Measurements from ENCODE around the gene AFF4. TPM values are rescaled to one million over a fixed set of nuclear protein-coding genes. Genes with fewer than 3 reads are reported as not detected.

Gene AFF4
- total and polyA plus RNA-seq, 10 of the 15 experiments (the other 5 are each of a cell fraction or from before 2014, with no cell fraction given): 1.1 to 20.2 (median 10.4) TPM

- H4K20me1 ChIP-seq (ENCODE audit: control insufficient read depth, insufficient read depth): no peaks in the 10 kb centered on the region
- no peaks in the 10 kb centered on the region for H3K9me3 ChIP-seq (replicated peaks; ENCODE audit: control insufficient read depth, insufficient read depth, low read length)
- ChIA-PET SMC1A (ENCODE audit: uncharacterized antibody, unreplicated experiment) (interaction anchor here (1.0 to 2.1 kb wide), 6 partner anchors 12 to 79 kb away, joined by 3 to 7 read pairs (median 4); no protein-coding TSS in a partner anchor), CTCF (interaction anchor here (0.6 to 7.2 kb wide), 10 partner anchors 8 to 563 kb away, joined by 3 to 46 read pairs (median 4); partner anchors contain the start of gene SHROOM1), POLR2A (interaction anchor here (1.0 kb wide), 1 partner anchor 47 kb away, joined by 3 read pairs; no protein-coding TSS in a partner anchor), RAD21 (ENCODE audit: unreplicated experiment) (interaction anchor here (0.6 to 1.5 kb wide), 3 partner anchors 27 to 31 kb away, joined by 3 to 5 read pairs (median 3); no protein-coding TSS in a partner anchor)
- ATAC-seq: no peak
- H3K4me2 ChIP-seq (ENCODE audit: control insufficient read depth, insufficient read depth): no peak overlapping the region
- H2AFZ ChIP-seq (ENCODE audit: control insufficient read depth, low read depth, low read length): no peak overlapping the region
- BruUV-seq (replicated peaks): no TSS peak
- in situ Hi-C loops (cut with MboI) (no loop called here), intact Hi-C loops (cut with micrococcal nuclease; ENCODE audit: unreplicated experiment) (no loop called here)
- H3K36me3 ChIP-seq (ENCODE audit: control insufficient read depth in 2 of 2, insufficient read depth in 2 of 2, low read length in 1 of 2): no peaks in the 10 kb centered on the region
- H3K4me3 ChIP-seq: no peak overlapping the region
- no peaks in the 10 kb centered on the region for H3K27me3 ChIP-seq (replicated peaks in 1 of 2; ENCODE audit: control insufficient read depth in 2 of 2, insufficient read depth in 2 of 2, low read length in 1 of 2)
- H3K9ac ChIP-seq (ENCODE audit: control insufficient read depth, insufficient read depth, low read length): no peak overlapping the region
- no peaks in the 10 kb centered on the region for H3K79me2 ChIP-seq (ENCODE audit: control insufficient read depth, insufficient read depth, low read length)
- WGBS (ENCODE audit: insufficient coverage, insufficient replicate concordance, low lambda C conversion rate, missing lambda C conversion rate): 12% methylated on average over 5 of the region's 5 CpGs
- FAIRE-seq: no peak
- DNase-seq (ENCODE audit: low read depth, low spot score): no peak
- peaks cover 2% of the 10 kb centered on the region for H3K4me1 ChIP-seq (ENCODE audit: control insufficient read depth, insufficient read depth, low read length)
- TF ChIP-seq ZNF207 (IDR thresholded peaks at IDR 0.05; ENCODE audit: borderline replicate concordance): no peak
- H3K27ac ChIP-seq (ENCODE audit: control insufficient read depth, insufficient read depth): no peak overlapping the region
These were observed 102.7 kb downstream of the AFF4 start for GRCh38 chr5:132860742-132861141.

GRCh38 chr5:132859889-132860437 lies 103.5 kb downstream of the AFF4 start:
- intact Hi-C loops (cut with micrococcal nuclease; ENCODE audit: unreplicated experiment): no loop called here
- no peak overlapping the region for H2AFZ ChIP-seq (ENCODE audit: control insufficient read depth, low read depth, low read length)

More at GRCh38 chr5:132859889-132860437, 103.5 kb downstream of the AFF4 start:
- Histone ChIP-seq H3K36me3 (ENCODE audit: control insufficient read depth in 2 of 2, insufficient read depth in 2 of 2, low read length in 1 of 2) (no peaks in the 10 kb centered on the region), H3K4me1 (ENCODE audit: control insufficient read depth, insufficient read depth, low read length) (no peaks in the 10 kb centered on the region), H3K9ac (ENCODE audit: control insufficient read depth, insufficient read depth, low read length) (no peak overlapping the region), H3K4me2 (ENCODE audit: control insufficient read depth, insufficient read depth) (no peak overlapping the region), H4K20me1 (ENCODE audit: control insufficient read depth, insufficient read depth) (no peaks in the 10 kb centered on the region), H3K9me3 (replicated peaks; ENCODE audit: control insufficient read depth, insufficient read depth, low read length) (no peaks in the 10 kb centered on the region), H3K27me3 (replicated peaks in 1 of 2; ENCODE audit: control insufficient read depth in 2 of 2, insufficient read depth in 2 of 2, low read length in 1 of 2) (no peaks in the 10 kb centered on the region), H3K27ac (ENCODE audit: control insufficient read depth, insufficient read depth) (no peak overlapping the region), H3K4me3 (no peak overlapping the region), H3K79me2 (ENCODE audit: control insufficient read depth, insufficient read depth, low read length) (no peaks in the 10 kb centered on the region)
- no peak for DNase-seq (ENCODE audit: low read depth, low spot score)
- TF ChIP-seq POU2F2 (IDR thresholded peaks at IDR 0.05; ENCODE audit: borderline replicate concordance, low read depth, low read length): no peak
- TF ChIP-seq TCF7 (IDR thresholded peaks at IDR 0.05; ENCODE audit: borderline replicate concordance): no peak
- TF ChIP-seq MTA3 (IDR thresholded peaks at IDR 0.05; ENCODE audit: borderline replicate concordance, low read length): no peak
- TF ChIP-seq BMI1 (IDR thresholded peaks at IDR 0.05; ENCODE audit: borderline replicate concordance): peak; percentile 56; the same call in 1 of the 2 replicates
- no peak for TF ChIP-seq JUND (IDR thresholded peaks at IDR 0.05; ENCODE audit: low read depth, low read length)
- no peak for TF ChIP-seq SUPT20H (IDR thresholded peaks at IDR 0.05; ENCODE audit: borderline replicate concordance, control insufficient read depth, low read depth, low read length)
- ChIA-PET POLR2A (no interaction called here), RAD21 (ENCODE audit: unreplicated experiment) (interaction anchor here (1.2 to 1.6 kb wide), 3 partner anchors 26 to 40 kb away, joined by 3 to 5 read pairs (median 5); no protein-coding TSS in a partner anchor), SMC1A (ENCODE audit: uncharacterized antibody, unreplicated experiment) (interaction anchor here (0.8 to 2.1 kb wide), 6 partner anchors 11 to 355 kb away, joined by 3 to 7 read pairs (median 3); no protein-coding TSS in a partner anchor), CTCF (interaction anchor here (0.6 to 7.2 kb wide), 8 partner anchors 11 to 564 kb away, joined by 3 to 46 read pairs (median 4); partner anchors contain the start of gene SHROOM1)
- no TSS peak for BruUV-seq (replicated peaks)
- FAIRE-seq: no peak
- no peak for ATAC-seq
- WGBS (ENCODE audit: insufficient coverage, insufficient replicate concordance, low lambda C conversion rate, missing lambda C conversion rate): 0% methylated on average over 2 of the region's 2 CpGs
- in situ Hi-C loops (cut with MboI): no loop called here
